H1 (cell line): ENCODE results near the gene ASIC2. TPM values are rescaled to one million over a fixed set of nuclear protein-coding genes. Genes with fewer than 3 reads are reported as not detected.

ENCODE experiments used
- CTCF ChIA-PET: fragments of 300-600 bp; sonication (Branson Sonifier 250); formaldehyde crosslinking; loops from one replicate; lab custom pipeline; 2021; ENCODE audit not compliant: partially characterized antibody; lab: Charles Lee
- POLR2A ChIA-PET: fragments of 300-600 bp; sonication (Branson Sonifier 250); formaldehyde crosslinking; loops from one replicate; lab custom pipeline; 2021; ENCODE audit warnings: inconsistent platforms; ENCODE audit not compliant: partially characterized antibody; lab: Charles Lee
- DNase-seq, 2 experiments: peaks; one replicate each; pipeline versions ENCODE4 v3.0.0 to v3.0.0-alpha.2; 2010 to 2022; ENCODE audit warnings: low spot score in 2 of 2, low read depth in 1 of 2, mixed read lengths in 1 of 2
- FAIRE-seq: peaks from 2 replicates; lab custom pipeline; 2011; peaks lifted over from hg19 to GRCh38; lab: Jason Lieb, UNC
- H2AFZ ChIP-seq: 2 replicates; pipeline ENCODE4 v1.8.1; 2012; ENCODE audit warnings: low read length, inconsistent platforms
- H2AK5ac ChIP-seq: 2 replicates; pipeline ENCODE4 v1.6.1; 2013; ENCODE audit warnings: low read depth, low read length
- H2BK120ac ChIP-seq: replicated peaks from 2 replicates; pipeline ENCODE3; 2013; ENCODE audit warnings: low read depth, low read length, inconsistent platforms
- H2BK12ac ChIP-seq: 2 replicates; pipeline ENCODE4 v1.6.1; 2013; ENCODE audit warnings: low read depth, low read length
- H2BK15ac ChIP-seq: 2 replicates; pipeline ENCODE4 v1.6.1; 2013; ENCODE audit warnings: low read length
- H2BK20ac ChIP-seq: 2 replicates; pipeline ENCODE4 v1.6.1; 2013; ENCODE audit warnings: low read length
- H2BK5ac ChIP-seq: 2 replicates; pipeline ENCODE4 v1.6.1; 2013; ENCODE audit warnings: low read depth, low read length
- H3K14ac ChIP-seq: 2 replicates; pipeline ENCODE4 v1.6.1; 2013; ENCODE audit warnings: inconsistent platforms; ENCODE audit not compliant: insufficient read length
- H3K18ac ChIP-seq: 2 replicates; pipeline ENCODE4 v1.6.1; 2013; ENCODE audit warnings: low read length; ENCODE audit errors: extremely low read depth
- H3K23ac ChIP-seq: 2 replicates; pipeline ENCODE4 v1.6.1; 2013; ENCODE audit warnings: inconsistent platforms; ENCODE audit not compliant: insufficient read length
- H3K23me2 ChIP-seq: 2 replicates; pipeline ENCODE4 v1.6.1; 2013; ENCODE audit warnings: low read depth, low read length
- H3K27ac ChIP-seq: 2 replicates; pipeline ENCODE4 v1.6.1; 2011; ENCODE audit warnings: low read depth, low read length, inconsistent platforms
- H3K27me3 ChIP-seq, 4 experiments: replicated peaks in 1 of 4; 1 replicate in 1 of 4; 2 replicates in 3 of 4; pipeline versions ENCODE4 v1.6.1 to v1.8.1; 2011 to 2013; ENCODE audit warnings: low read length in 3 of 4, mild to moderate bottlenecking in 3 of 4, inconsistent platforms in 2 of 4, mixed read lengths in 2 of 4, moderate library complexity in 1 of 4; ENCODE audit not compliant: control insufficient read depth in 3 of 4, insufficient read depth in 3 of 4; ENCODE audit errors: extremely low read depth in 1 of 4
- H3K36me3 ChIP-seq, 4 experiments: 2 replicates each; pipeline versions ENCODE4 v1.6.1 to v1.8.1; 2011 to 2013; ENCODE audit warnings: mild to moderate bottlenecking in 4 of 4, low read length in 3 of 4, moderate library complexity in 2 of 4, control low read depth in 1 of 4, inconsistent platforms in 1 of 4; ENCODE audit not compliant: insufficient read depth in 4 of 4, control insufficient read depth in 2 of 4
- H3K4ac ChIP-seq: replicated peaks from 2 replicates; pipeline ENCODE3; 2013; ENCODE audit warnings: low read length, low read depth, mixed read lengths, inconsistent platforms; ENCODE audit not compliant: insufficient read length
- H3K4me1 ChIP-seq, 4 experiments: replicated peaks in 1 of 4; 1 replicate in 1 of 4; 2 replicates in 3 of 4; pipeline versions ENCODE4 v1.6.1 to v1.8.1; 2011 to 2013; ENCODE audit warnings: low read length in 3 of 4, inconsistent platforms in 2 of 4, mixed read lengths in 1 of 4; ENCODE audit not compliant: insufficient read depth in 4 of 4, control insufficient read depth in 3 of 4
- H3K4me2 ChIP-seq, 2 experiments: 2 replicates each; pipeline versions ENCODE4 v1.6.1 to v1.8.1; 2011 to 2013; ENCODE audit warnings: low read depth in 2 of 2, low read length in 2 of 2, control low read depth in 1 of 2, inconsistent platforms in 1 of 2, mild to moderate bottlenecking in 1 of 2; ENCODE audit not compliant: insufficient read depth in 1 of 2
- H3K4me3 ChIP-seq, 4 experiments: fragments of 200-600, 300-600 bp in 1 of 4; sonication (generic), shearing (Covaris generic), sonication (Bioruptor Twin) in 1 of 4; 2 replicates each; pipeline versions ENCODE4 v1.5.1 to v1.8.1; 2011 to 2016; ENCODE audit warnings: low read length in 4 of 4, low read depth in 3 of 4, control low read depth in 2 of 4, inconsistent platforms in 2 of 4, mild to moderate bottlenecking in 2 of 4, mixed read lengths in 1 of 4, moderate library complexity in 1 of 4; ENCODE audit not compliant: insufficient read depth in 2 of 4; ENCODE audit errors: extremely low read depth in 1 of 4
- H3K56ac ChIP-seq: replicated peaks from 2 replicates; pipeline ENCODE3; 2013; ENCODE audit warnings: low read depth, mild to moderate bottlenecking, mixed read lengths, low read length, inconsistent platforms; ENCODE audit not compliant: insufficient read length
- H3K79me1 ChIP-seq: 2 replicates; pipeline ENCODE4 v1.6.1; 2013; ENCODE audit warnings: low read depth, low read length, control low read depth
- H3K79me2 ChIP-seq, 2 experiments: 2 replicates each; pipeline versions ENCODE4 v1.6.1 to v1.8.1; 2012 to 2013; ENCODE audit warnings: low read length in 2 of 2, mild to moderate bottlenecking in 2 of 2, inconsistent platforms in 1 of 2; ENCODE audit not compliant: insufficient read depth in 2 of 2, control insufficient read depth in 1 of 2
- H3K9ac ChIP-seq, 4 experiments: replicated peaks in 1 of 4; 1 replicate in 1 of 4; 2 replicates in 3 of 4; pipeline versions ENCODE4 v1.6.1 to v1.8.1; 2011 to 2013; ENCODE audit warnings: low read depth in 3 of 4, low read length in 3 of 4, control low read depth in 2 of 4, mild to moderate bottlenecking in 2 of 4, moderate library complexity in 2 of 4, inconsistent platforms in 1 of 4; ENCODE audit errors: extremely low read depth in 1 of 4
- H3K9me3 ChIP-seq, 2 experiments: 2 replicates each; pipeline versions ENCODE4 v1.6.1 to v1.8.1; 2012 to 2013; ENCODE audit warnings: mild to moderate bottlenecking in 2 of 2, moderate library complexity in 2 of 2, control low read depth in 1 of 2, inconsistent platforms in 1 of 2, low read depth in 1 of 2, low read length in 1 of 2, mixed read lengths in 1 of 2; ENCODE audit not compliant: insufficient read depth in 2 of 2
- H4K20me1 ChIP-seq, 2 experiments: replicated peaks in 1 of 2; 2 replicates each; pipeline versions ENCODE3 to v1.8.1; 2011 to 2013; ENCODE audit warnings: inconsistent platforms in 2 of 2, low read length in 2 of 2, mild to moderate bottlenecking in 1 of 2; ENCODE audit not compliant: insufficient read depth in 2 of 2, control insufficient read depth in 1 of 2
- H4K5ac ChIP-seq: 2 replicates; pipeline ENCODE4 v1.6.1; 2013; ENCODE audit warnings: low read length, low read depth, mixed read lengths, inconsistent platforms; ENCODE audit not compliant: insufficient read length
- H4K8ac ChIP-seq: 2 replicates; pipeline ENCODE4 v1.8.0; 2013; ENCODE audit warnings: mild to moderate bottlenecking, moderate library complexity, low read length, inconsistent platforms; ENCODE audit not compliant: insufficient read depth; ENCODE audit errors: extremely low read depth
- H4K91ac ChIP-seq: replicated peaks from 2 replicates; pipeline ENCODE3; 2013; ENCODE audit warnings: low read length, mixed read lengths, inconsistent platforms; ENCODE audit not compliant: insufficient read length
- ASH2L ChIP-seq: fragments of 200-600, 300-600 bp; sonication (generic); IDR thresholded peaks from one replicate; pipeline ENCODE4 v1.7.1; 2017; ENCODE audit warnings: low read length
- CBX8 ChIP-seq: fragments of 300-800, 300-1000 bp; sonication (generic); IDR thresholded peaks from 2 replicates; pipeline ENCODE4 v1.7.1; 2016; ENCODE audit warnings: low read depth, low read length, borderline replicate concordance
- CEBPB ChIP-seq: IDR thresholded peaks from 2 replicates; pipeline ENCODE4 v1.6.1; 2012; ENCODE audit warnings: low read depth, low read length
- CREB1 ChIP-seq: IDR thresholded peaks from 2 replicates; pipeline ENCODE4 v1.6.1; 2012; ENCODE audit warnings: inconsistent platforms
- E2F6 ChIP-seq: IDR thresholded peaks from 2 replicates; pipeline ENCODE4 v1.6.1; 2012; ENCODE audit warnings: inconsistent platforms
- HDAC6 ChIP-seq: IDR thresholded peaks from one replicate; pipeline ENCODE4 v1.7.1; 2012; ENCODE audit warnings: low read depth, mild to moderate bottlenecking, inconsistent platforms, low read length, moderate library complexity
- KDM1A ChIP-seq: fragments of 200-600, 300-600 bp; sonication (generic); IDR thresholded peaks from 2 replicates; pipeline ENCODE4 v1.7.1; 2016; ENCODE audit warnings: mild to moderate bottlenecking, low read length, borderline replicate concordance
- MAFK ChIP-seq: IDR thresholded peaks from 2 replicates; pipeline ENCODE4 v1.6.1; 2012; ENCODE audit warnings: low read depth, mild to moderate bottlenecking, improper control_type of control experiment, low read length
- MAX ChIP-seq: IDR thresholded peaks from 2 replicates; pipeline ENCODE4 v1.6.1; 2012; ENCODE audit warnings: inconsistent platforms
- POLR2A ChIP-seq, 2 experiments: IDR thresholded peaks; 1 replicate in 1 of 2; 2 replicates in 1 of 2; pipeline ENCODE4 v1.6.1; 2011; ENCODE audit warnings: low read depth in 2 of 2, low read length in 2 of 2, mild to moderate bottlenecking in 2 of 2; ENCODE audit errors: control extremely low read depth in 1 of 2
- POLR2AphosphoS5 ChIP-seq: IDR thresholded peaks from 2 replicates; pipeline ENCODE4 v1.6.1; 2011; ENCODE audit warnings: low read depth, low read length
- SAP30 ChIP-seq: fragments of 300-600 bp; sonication (generic); IDR thresholded peaks from 2 replicates; pipeline ENCODE4 v1.7.1; 2012; ENCODE audit warnings: low read length, moderate library complexity, mild to moderate bottlenecking, inconsistent platforms; ENCODE audit not compliant: insufficient read depth, insufficient replicate concordance
- SP1 ChIP-seq: IDR thresholded peaks from 2 replicates; pipeline ENCODE4 v1.6.1; 2011; ENCODE audit warnings: low read depth, low read length
- SP2 ChIP-seq: IDR thresholded peaks from 2 replicates; pipeline ENCODE4 v1.6.1; 2012; ENCODE audit warnings: mild to moderate bottlenecking, low read length, inconsistent platforms
- SP4 ChIP-seq: IDR thresholded peaks from 2 replicates; pipeline ENCODE4 v1.6.1; 2012; ENCODE audit warnings: low read length, inconsistent platforms
- WGBS, 2 experiments: shearing (Covaris generic) in 1 of 2; methylation state at CpG; one replicate each; pipeline versions ENCODE4 v1.1.6 to v1.1.7; 2013 to 2015; ENCODE audit warnings: low lambda C conversion rate in 2 of 2, mixed read lengths in 2 of 2, inconsistent platforms in 1 of 2, low coverage in 1 of 2, missing lambda C conversion rate in 1 of 2; ENCODE audit not compliant: insufficient replicate concordance in 2 of 2, insufficient coverage in 1 of 2, insufficient read length in 1 of 2; ENCODE audit errors: extremely low coverage in 1 of 2, missing lambda C conversion rate in 1 of 2; 5-methylcytosine and 5-hydroxymethylcytosine counted together
- polyA plus RNA-seq, 7 experiments: library from polyadenylated mRNA; depleted of rRNA in 3 of 7; stranded (reverse) in 5 of 7; unstranded in 2 of 7; fragments of >200 nt in 5 of 7; fragments of 200-250 nt in 2 of 7; gene quantifications; 1 replicate in 5 of 7; 2 replicates in 1 of 7; 4 replicates in 1 of 7; pipeline versions ENCODE4 v1.2.1 to v1.2.3, GENCODE V29; 2011 to 2013; ENCODE audit warnings: missing spikeins in 2 of 7, mixed read lengths in 2 of 7
- total RNA-seq: library from RNA; stranded (reverse); fragmentation: NEBNext Ultra II Directional; extraction: Animal tissue kit (Norgen Biotek cat#: 25700); gene quantifications from 2 replicates; pipeline ENCODE4 v1.2.1, GENCODE V29; 2021

ASIC2 gene
- total and polyA plus RNA-seq, 2 of the 8 experiments (the other 6 are each of a cell fraction or from before 2014, with no cell fraction given) = 0.86 to 1.2 TPM

GRCh38 chr17:33007186-33007585, 285.9 kb downstream of the ASIC2 start:
- Histone ChIP-seq H2BK120ac (no peak overlapping the region), H3K27ac (no peak overlapping the region), H3K56ac (no peak overlapping the region), H4K20me1 (no peaks in the 10 kb centered on the region), H3K23ac (no peak overlapping the region), H3K4me2 (no peak overlapping the region), H2BK15ac (no peak overlapping the region), H3K4me1 (no peaks in the 10 kb centered on the region; a peak in 1 of 7 replicates), H2AFZ (no peak overlapping the region), H3K4ac (no peak overlapping the region), H3K9me3 (no peaks in the 10 kb centered on the region), H2BK12ac (no peak overlapping the region), H3K4me3 (no peak overlapping the region), H2AK5ac (no peak overlapping the region), H2BK5ac (no peak overlapping the region), H2BK20ac (no peak overlapping the region), H4K91ac (no peak overlapping the region), H3K9ac (no peak overlapping the region), H3K79me2 (no peaks in the 10 kb centered on the region), H4K8ac (no peak overlapping the region), H3K27me3 (no peaks in the 10 kb centered on the region), H4K5ac (no peak overlapping the region), H3K36me3 (no peaks in the 10 kb centered on the region), H3K79me1 (no peaks in the 10 kb centered on the region), H3K23me2 (no peaks in the 10 kb centered on the region), H3K18ac (no peak overlapping the region), H3K14ac (no peak overlapping the region)
- CTCF ChIA-PET = no interaction called here
- WGBS, 2 experiments = 87% methylated on average over 7 of the region's 7 CpGs; no CpG with 5 or more reads in 1 of the 2 experiments
- DNase-seq (no peak), FAIRE-seq (no peak)
- POLR2A ChIA-PET = no interaction called here
- no peak for TF ChIP-seq POLR2A (IDR thresholded peaks at IDR 0.05; ENCODE audit: control extremely low read depth in 1 of 2, low read depth in 2 of 2, low read length in 2 of 2)
- TF ChIP-seq CBX8 = no peak
- TF ChIP-seq POLR2AphosphoS5 = no peak
- no peak for TF ChIP-seq MAFK
- no peak for TF ChIP-seq SP1
- no peak for TF ChIP-seq HDAC6
- TF ChIP-seq CREB1 = no peak
- no peak for TF ChIP-seq SP2
- no peak for TF ChIP-seq MAX
- no peak for TF ChIP-seq ASH2L
- TF ChIP-seq E2F6 = no peak
- no peak for TF ChIP-seq CEBPB
- TF ChIP-seq SP4 = no peak
- TF ChIP-seq SAP30 = no peak
- TF ChIP-seq KDM1A = no peak
